ENCODE measurements around the gene RFNG.

GRCh38 chr17:82029391-82029790 is 22.2 kb downstream of the RFNG start:
- no peak for TF ChIP-seq EZH2 (IDR thresholded peaks at IDR 0.05; ENCODE audit: borderline replicate concordance, low read depth, low read length, poor library complexity, severe bottlenecking)
- TF ChIP-seq, protein P1, sequence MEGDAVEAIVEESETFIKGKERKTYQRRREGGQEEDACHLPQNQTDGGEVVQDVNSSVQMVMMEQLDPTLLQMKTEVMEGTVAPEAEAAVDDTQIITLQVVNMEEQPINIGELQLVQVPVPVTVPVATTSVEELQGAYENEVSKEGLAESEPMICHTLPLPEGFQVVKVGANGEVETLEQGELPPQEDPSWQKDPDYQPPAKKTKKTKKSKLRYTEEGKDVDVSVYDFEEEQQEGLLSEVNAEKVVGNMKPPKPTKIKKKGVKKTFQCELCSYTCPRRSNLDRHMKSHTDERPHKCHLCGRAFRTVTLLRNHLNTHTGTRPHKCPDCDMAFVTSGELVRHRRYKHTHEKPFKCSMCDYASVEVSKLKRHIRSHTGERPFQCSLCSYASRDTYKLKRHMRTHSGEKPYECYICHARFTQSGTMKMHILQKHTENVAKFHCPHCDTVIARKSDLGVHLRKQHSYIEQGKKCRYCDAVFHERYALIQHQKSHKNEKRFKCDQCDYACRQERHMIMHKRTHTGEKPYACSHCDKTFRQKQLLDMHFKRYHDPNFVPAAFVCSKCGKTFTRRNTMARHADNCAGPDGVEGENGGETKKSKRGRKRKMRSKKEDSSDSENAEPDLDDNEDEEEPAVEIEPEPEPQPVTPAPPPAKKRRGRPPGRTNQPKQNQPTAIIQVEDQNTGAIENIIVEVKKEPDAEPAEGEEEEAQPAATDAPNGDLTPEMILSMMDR (conservative IDR thresholded peaks at IDR 0.05; ENCODE audit: low read depth, low read length): no peak

Measured in A673 (cell line).